ENCODE data around the gene HDAC8.

Gene HDAC8

GRCh38 chrX:72479324-72480274 is 93.0 kb downstream of the HDAC8 start:
- Histone ChIP-seq H3K4me2 (ENCODE audit: low read depth, low read length, poor library complexity, severe bottlenecking) (no peak overlapping the region), H3K27ac (ENCODE audit: low read depth, low read length) (no peak overlapping the region)

GRCh38 chrX:72478853-72479252 is 93.8 kb downstream of the HDAC8 start:
- TF ChIP-seq CTCF (IDR thresholded peaks at IDR 0.05; ENCODE audit: insufficient read depth, low read length, poor library complexity, severe bottlenecking) = no peak
- TF ChIP-seq EZH2phosphoT487 (conservative IDR thresholded peaks at IDR 0.05; ENCODE audit: low read length) = no peak
- H2AFZ ChIP-seq (ENCODE audit: low read depth, low read length, severe bottlenecking) = no peak overlapping the region
- H3K9me2 ChIP-seq (replicated peaks; ENCODE audit: insufficient read depth, low read length) = no peaks in the 10 kb centered on the region
- no peak overlapping the region for H3K9ac ChIP-seq (ENCODE audit: low read length)
- no peaks in the 10 kb centered on the region for H4K20me1 ChIP-seq (ENCODE audit: low read depth, low read length)
- no peaks in the 10 kb centered on the region for H3K27me3 ChIP-seq (ENCODE audit: low read length)
- H3K4me2 ChIP-seq (ENCODE audit: low read depth, low read length, poor library complexity, severe bottlenecking) = no peak overlapping the region
- no peaks in the 10 kb centered on the region for H3K36me3 ChIP-seq (ENCODE audit: low read length)
- no peaks in the 10 kb centered on the region for H3F3A ChIP-seq (ENCODE audit: insufficient read depth)
- no peaks in the 10 kb centered on the region for H3K79me2 ChIP-seq (ENCODE audit: insufficient read depth, low read length)
- H3K9me3 ChIP-seq (ENCODE audit: insufficient read depth, low read length) = no peaks in the 10 kb centered on the region
- H3K27ac ChIP-seq (ENCODE audit: low read depth, low read length) = no peak overlapping the region
- H3K4me3 ChIP-seq (ENCODE audit: insufficient read depth, low read length, poor library complexity, severe bottlenecking) = no peak overlapping the region

More at GRCh38 chrX:72479324-72480274, 93.0 kb downstream of the HDAC8 start:
- Histone ChIP-seq H3K79me2 (ENCODE audit: insufficient read depth, low read length) (no peaks in the 10 kb centered on the region), H3K9me3 (ENCODE audit: insufficient read depth, low read length) (no peaks in the 10 kb centered on the region), H2AFZ (ENCODE audit: low read depth, low read length, severe bottlenecking) (no peak overlapping the region), H3K27me3 (ENCODE audit: low read length) (no peaks in the 10 kb centered on the region), H3K36me3 (ENCODE audit: low read length) (no peaks in the 10 kb centered on the region), H3K9ac (ENCODE audit: low read length) (no peak overlapping the region), H3K4me3 (ENCODE audit: insufficient read depth, low read length, poor library complexity, severe bottlenecking) (no peak overlapping the region), H3F3A (ENCODE audit: insufficient read depth) (no peaks in the 10 kb centered on the region), H3K9me2 (replicated peaks; ENCODE audit: insufficient read depth, low read length) (no peaks in the 10 kb centered on the region), H4K20me1 (ENCODE audit: low read depth, low read length) (no peaks in the 10 kb centered on the region)
- TF ChIP-seq CTCF (IDR thresholded peaks at IDR 0.05; ENCODE audit: insufficient read depth, low read length, poor library complexity, severe bottlenecking) (no peak), EZH2phosphoT487 (conservative IDR thresholded peaks at IDR 0.05; ENCODE audit: low read length) (no peak)

- no peak overlapping the region for H3K9ac ChIP-seq (ENCODE audit: low read length)
- no peaks in the 10 kb centered on the region for H3K27me3 ChIP-seq (ENCODE audit: low read length)
- H3K79me2 ChIP-seq (ENCODE audit: insufficient read depth, low read length) = no peaks in the 10 kb centered on the region
- H3K4me3 ChIP-seq (ENCODE audit: insufficient read depth, low read length, poor library complexity, severe bottlenecking) = no peak overlapping the region
- no peaks in the 10 kb centered on the region for H4K20me1 ChIP-seq (ENCODE audit: low read depth, low read length)
- no peaks in the 10 kb centered on the region for H3F3A ChIP-seq (ENCODE audit: insufficient read depth)
- no peak overlapping the region for H3K4me2 ChIP-seq (ENCODE audit: low read depth, low read length, poor library complexity, severe bottlenecking)
- no peak overlapping the region for H3K27ac ChIP-seq (ENCODE audit: low read depth, low read length)
- no peaks in the 10 kb centered on the region for H3K36me3 ChIP-seq (ENCODE audit: low read length)
- TF ChIP-seq EZH2phosphoT487 (conservative IDR thresholded peaks at IDR 0.05; ENCODE audit: low read length) (no peak), CTCF (IDR thresholded peaks at IDR 0.05; ENCODE audit: insufficient read depth, low read length, poor library complexity, severe bottlenecking) (no peak)
- H2AFZ ChIP-seq (ENCODE audit: low read depth, low read length, severe bottlenecking) = no peak overlapping the region
- no peaks in the 10 kb centered on the region for H3K9me2 ChIP-seq (replicated peaks; ENCODE audit: insufficient read depth, low read length)
- H3K9me3 ChIP-seq (ENCODE audit: insufficient read depth, low read length) = no peaks in the 10 kb centered on the region
These were observed 94.3 kb downstream of the HDAC8 start for GRCh38 chrX:72478351-72478750.

Measured in SU-DHL-6 (cell line).